Body of pancreas (tissue), 4 donors: ENCODE measurements around the gene TEAD1.

Experiments
- CTCF ChIP-seq, 7 experiments: fragments of 450-650 bp in 4 of 7; fragments of 200-600 bp in 3 of 7; sonication (generic) in 3 of 7; IDR thresholded peaks; one replicate each; pipeline ENCODE4 v1.5.1; 2016 to 2019; ENCODE audit warnings: antibody characterized with exemption in 7 of 7
- POLR2A ChIP-seq, 3 donors: fragments of 450-650 bp; IDR thresholded peaks; one replicate each; pipeline ENCODE4 v1.6.1; 2016; ENCODE audit warnings: antibody characterized with exemption in 3 of 3, mild to moderate bottlenecking in 2 of 3

- TF ChIP-seq CTCF (IDR thresholded peaks at IDR 0.05) (no peak), POLR2A (IDR thresholded peaks at IDR 0.05) (no peak)
Measured at GRCh38 chr11:12983336-12983735, 309.1 kb downstream of the TEAD1 start.
